GM19324 (cell line): ENCODE measurements around the gene PDIA2.
A peak's percentile ranks its signal among the peaks of the same experiment; 100 is the strongest.
"Not testable (repeated sequence)": the region's sequence is repeated elsewhere in the genome, so short reads cannot be mapped to it uniquely, and the experiment has no call there.

Experiments used
- ATAC-seq: cut with Tn5 transposase; IDR thresholded peaks from one replicate; pipeline ENCODE4 v1.9.1; 2021; ENCODE audit warnings: mild to moderate bottlenecking, moderate library complexity; ENCODE audit not compliant: unreplicated experiment, low FRiP score

PDIA2 gene

GRCh38 chr16:283033-283805 lies at the start of gene PDIA2:
Gene PDIA2, plus strand, starts transcription at chr16:283164. Its CDS starts 6 bp downstream, at chr16:283170.
- no peak for ATAC-seq

- peak; percentile 93 for ATAC-seq
Observed at GRCh38 chr16:234468-235305, 48.3 kb upstream of the PDIA2 start, which contains the start of gene FAM234A. Gene FAM234A, plus strand, starts transcription at chr16:234821. Its CDS starts 19,593 bp downstream, at chr16:254414.

GRCh38 chr16:239948-240277 lies 43.1 kb upstream of the PDIA2 start:
- no peak for ATAC-seq

- ATAC-seq, result no peak
Observed at GRCh38 chr16:240559-240958, 42.4 kb upstream of the PDIA2 start.

GRCh38 chr16:242281-242680 lies 40.7 kb upstream of the PDIA2 start:
- no peak for ATAC-seq

- ATAC-seq, result no peak
Observed at GRCh38 chr16:243348-243747, 39.6 kb upstream of the PDIA2 start.

- no peak for ATAC-seq
Observed at GRCh38 chr16:245105-245504, 37.9 kb upstream of the PDIA2 start.

GRCh38 chr16:247027-247426 lies 35.9 kb upstream of the PDIA2 start:
- no peak for ATAC-seq

GRCh38 chr16:249431-249830 lies 33.5 kb upstream of the PDIA2 start:
- ATAC-seq, result no peak

GRCh38 chr16:252366-253337 lies 30.3 kb upstream of the PDIA2 start:
- ATAC-seq, result no peak

- ATAC-seq, result no peak
Observed at GRCh38 chr16:253833-254232, 29.1 kb upstream of the PDIA2 start.

GRCh38 chr16:254461-254860 lies 28.5 kb upstream of the PDIA2 start:
- no peak for ATAC-seq

GRCh38 chr16:255183-255582 lies 27.8 kb upstream of the PDIA2 start:
- ATAC-seq, result no peak

- ATAC-seq, result not testable (repeated sequence)
Observed at GRCh38 chr16:258091-258490, 24.9 kb upstream of the PDIA2 start.

- no peak for ATAC-seq
Observed at GRCh38 chr16:259226-259625, 23.7 kb upstream of the PDIA2 start.

- ATAC-seq, result no peak
Observed at GRCh38 chr16:259814-260253, 23.1 kb upstream of the PDIA2 start.

GRCh38 chr16:260326-260725 lies 22.6 kb upstream of the PDIA2 start:
- no peak for ATAC-seq

GRCh38 chr16:261031-261691 lies 21.8 kb upstream of the PDIA2 start:
- no peak for ATAC-seq

- no peak for ATAC-seq
Observed at GRCh38 chr16:262121-262745, 20.7 kb upstream of the PDIA2 start.
